Globus pallidus (tissue), 1 donor: ENCODE measurements around the gene SAE1.

Source experiments
- DNase-seq: peaks from one replicate; pipeline ENCODE4 v3.0.0-alpha.2; 2015; ENCODE audit warnings: low spot score

The SAE1 gene

DNA sequence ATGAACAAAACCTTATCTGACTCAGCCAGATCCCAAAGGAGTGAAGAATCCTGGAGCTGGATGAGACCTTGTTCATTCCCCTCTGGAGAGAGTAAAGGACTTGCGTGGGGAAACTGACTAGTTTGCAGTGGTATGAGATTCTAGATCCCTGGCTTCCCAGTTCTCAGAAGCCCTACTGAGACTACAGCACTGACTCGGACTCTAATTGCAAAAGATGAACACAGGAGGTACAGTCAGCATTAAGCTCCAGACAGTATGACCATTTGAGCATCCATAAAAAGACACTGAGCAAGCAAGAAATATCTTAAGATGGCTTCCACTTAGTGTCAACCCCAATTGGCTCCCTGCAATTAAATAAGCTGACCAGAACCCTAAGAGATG, 23.8 kb upstream of the SAE1 start:
- DNase-seq, result no peak

DNA sequence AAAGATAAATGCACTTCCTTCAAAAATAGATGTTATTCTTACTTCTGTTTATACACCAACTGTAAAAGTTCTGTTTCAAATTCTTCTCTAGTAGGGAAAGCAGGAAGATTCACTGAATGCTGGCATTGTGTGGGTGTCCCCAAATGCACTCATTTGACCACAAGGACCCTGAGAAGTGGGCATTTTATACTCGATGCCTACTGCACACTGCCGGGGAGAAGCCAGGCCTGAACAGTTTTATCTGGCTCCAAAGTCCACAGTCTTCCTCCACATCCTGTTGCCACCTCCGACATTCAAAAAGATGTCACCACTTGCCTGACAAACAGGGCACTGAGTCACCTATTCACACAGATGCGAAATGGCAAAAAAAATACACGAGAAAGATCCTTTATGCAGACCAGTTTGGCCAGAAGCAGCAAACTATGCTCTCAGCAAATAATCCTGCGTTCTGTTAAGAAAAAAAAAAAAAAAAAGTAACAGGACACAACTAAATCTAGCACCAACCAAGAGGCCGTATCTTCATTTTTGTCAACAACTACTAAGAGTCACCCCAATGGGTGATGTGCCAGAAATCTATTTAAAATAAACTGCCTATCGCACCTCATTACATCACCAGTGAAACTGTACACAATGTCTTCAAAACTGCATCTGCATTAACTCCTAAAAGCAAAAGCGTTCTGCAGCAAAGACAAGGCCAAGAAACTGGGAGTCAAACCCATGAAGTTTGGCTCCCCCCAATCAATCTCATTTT, 23.3 kb upstream of the SAE1 start:
- no peak for DNase-seq

DNA sequence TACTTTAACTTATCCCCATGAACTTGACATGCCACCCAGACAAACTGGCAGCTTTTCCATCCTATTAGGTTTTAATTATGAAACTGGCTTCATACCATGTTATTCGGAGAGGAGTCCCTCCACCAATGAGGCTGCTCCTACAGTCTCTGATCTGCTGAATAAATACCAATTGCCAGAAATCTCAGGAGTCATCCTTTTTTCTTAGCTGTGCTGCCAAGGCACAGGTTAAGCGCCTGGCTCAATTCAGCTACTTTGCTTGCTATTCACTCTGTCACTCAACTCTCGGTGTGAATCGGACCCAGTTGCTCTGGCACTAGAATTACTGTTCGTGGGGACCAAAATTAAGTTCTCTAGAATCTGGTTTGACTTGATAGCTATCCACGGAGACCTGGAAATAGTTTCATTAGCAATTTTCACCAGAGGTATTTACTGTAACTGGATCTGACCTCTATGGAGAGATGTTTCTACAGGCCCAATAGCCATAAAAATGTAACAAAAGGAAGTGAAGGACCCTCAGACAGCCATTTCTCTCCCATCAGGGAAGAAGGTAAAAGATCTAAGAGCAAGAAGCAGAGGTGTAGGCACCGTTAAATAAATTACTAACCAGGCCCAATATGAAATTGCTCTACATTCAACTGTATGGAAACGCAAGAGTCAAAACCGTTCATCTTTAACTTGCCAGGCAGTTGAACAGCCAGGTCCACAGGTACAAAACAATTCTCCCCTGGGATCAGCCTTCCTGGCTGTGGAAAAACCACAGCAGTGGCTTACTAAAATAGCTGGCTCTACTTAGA, 22.5 kb upstream of the SAE1 start:
- DNase-seq, result no peak

DNA sequence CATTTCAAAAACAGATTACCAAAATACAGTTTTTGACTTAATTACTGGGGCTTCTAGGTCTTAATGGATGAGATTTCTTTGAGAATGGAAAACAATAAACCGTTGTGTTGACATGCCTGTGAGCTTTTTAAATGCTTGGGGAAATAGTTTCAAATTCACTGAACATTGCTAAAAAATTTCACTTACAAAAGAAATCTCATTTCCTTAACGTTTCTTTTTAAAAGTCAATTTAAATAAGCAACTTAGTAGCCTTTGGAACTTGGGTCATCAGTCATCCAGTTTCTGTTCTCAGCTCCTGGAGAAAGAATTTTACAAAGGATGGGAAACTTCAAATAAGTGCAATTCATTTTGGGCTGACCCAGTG, 21.5 kb upstream of the SAE1 start:
- no peak for DNase-seq

DNA sequence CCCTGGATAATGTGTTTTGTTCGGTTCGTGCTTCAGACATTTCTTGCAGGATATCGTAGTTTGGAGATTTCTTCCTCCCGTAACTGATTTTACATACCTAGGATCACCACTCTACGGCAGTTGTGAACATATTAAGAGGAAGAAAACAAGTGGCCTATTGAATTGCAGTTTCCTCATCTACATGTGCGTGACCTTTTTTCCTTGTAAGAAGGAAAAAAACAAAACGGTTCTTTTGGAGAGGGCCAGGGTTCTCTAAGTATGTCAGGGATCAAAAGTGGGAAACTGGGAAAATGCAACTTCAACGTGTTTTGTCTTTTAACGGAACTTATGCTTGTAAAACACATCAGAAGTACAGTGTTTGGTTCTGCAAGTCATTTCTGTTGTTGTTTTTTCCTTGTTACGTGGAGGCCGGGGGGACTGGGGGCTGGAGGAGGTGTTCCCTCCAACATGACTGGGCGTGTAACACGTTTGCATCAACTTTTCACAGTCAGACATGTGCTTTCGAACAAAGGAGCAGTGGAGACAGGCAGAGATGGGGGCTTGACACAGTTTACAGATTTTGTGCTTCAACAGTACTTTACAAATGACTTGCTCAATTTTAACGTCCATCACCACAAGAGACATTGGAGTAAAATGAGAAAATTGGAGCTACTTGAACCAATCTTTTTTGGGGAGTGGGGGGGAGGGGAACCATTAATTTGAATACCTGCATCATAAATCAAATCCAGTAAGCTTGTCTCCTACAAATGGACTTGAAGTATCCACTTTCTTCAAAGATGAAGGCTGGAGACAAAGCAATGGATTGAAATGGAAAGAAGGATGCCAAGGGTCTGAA, 20.9 kb upstream of the SAE1 start:
- peak; percentile 70 for DNase-seq

DNA sequence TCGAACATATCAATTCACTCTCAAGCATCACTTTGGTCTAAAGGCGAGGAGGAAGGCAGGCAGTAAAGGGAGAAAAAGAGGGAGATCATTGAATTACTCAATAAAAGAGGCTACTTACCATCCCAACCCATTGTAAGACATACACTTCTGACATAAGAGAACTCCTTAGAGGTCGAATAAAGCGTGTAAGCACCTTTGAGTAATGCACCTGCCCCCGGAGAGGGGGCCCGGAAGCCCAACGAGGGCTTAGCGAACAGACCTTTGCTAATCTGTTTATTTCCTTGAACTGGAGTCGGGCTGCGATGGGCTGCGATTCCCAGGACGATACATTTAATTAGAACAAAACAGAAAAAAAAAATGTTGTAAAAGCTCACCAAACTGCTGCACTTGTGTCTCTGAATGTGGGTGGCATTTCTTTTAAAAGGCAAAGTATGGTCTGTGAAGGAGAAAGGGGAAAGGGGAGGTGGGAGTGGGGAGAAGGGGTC, 20.1 kb upstream of the SAE1 start:
- no peak for DNase-seq

DNA sequence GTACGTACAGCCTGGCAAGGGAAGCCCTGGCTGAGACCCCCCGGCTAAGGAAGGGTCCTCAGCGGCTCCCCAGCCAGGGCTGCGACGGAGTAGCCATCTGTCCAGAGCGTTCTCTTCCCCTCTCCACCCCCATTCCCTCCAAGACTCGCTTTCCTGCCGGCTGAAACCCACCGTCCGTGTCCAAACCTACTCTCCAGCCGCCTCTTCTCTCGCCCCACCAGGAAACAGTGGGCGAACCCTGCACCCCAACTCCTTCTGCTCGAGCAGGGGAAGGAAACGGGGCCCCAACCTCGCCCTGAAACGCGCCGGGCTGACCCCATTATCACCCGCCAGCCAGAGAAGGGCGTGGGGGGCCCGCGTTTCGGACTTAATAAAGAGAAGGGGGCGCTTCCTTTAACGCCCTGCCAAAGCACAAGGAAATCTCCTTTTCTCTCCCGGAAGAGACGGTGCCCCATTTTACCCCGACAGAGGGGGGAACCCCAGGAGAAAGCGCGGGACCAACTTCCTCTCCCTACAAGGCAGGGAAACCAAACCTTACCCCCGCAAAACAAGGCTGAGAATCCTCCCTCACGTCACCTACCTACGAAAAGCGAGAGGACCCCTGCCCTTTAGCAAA, 19.5 kb upstream of the SAE1 start:
- DNase-seq, result no peak

DNA sequence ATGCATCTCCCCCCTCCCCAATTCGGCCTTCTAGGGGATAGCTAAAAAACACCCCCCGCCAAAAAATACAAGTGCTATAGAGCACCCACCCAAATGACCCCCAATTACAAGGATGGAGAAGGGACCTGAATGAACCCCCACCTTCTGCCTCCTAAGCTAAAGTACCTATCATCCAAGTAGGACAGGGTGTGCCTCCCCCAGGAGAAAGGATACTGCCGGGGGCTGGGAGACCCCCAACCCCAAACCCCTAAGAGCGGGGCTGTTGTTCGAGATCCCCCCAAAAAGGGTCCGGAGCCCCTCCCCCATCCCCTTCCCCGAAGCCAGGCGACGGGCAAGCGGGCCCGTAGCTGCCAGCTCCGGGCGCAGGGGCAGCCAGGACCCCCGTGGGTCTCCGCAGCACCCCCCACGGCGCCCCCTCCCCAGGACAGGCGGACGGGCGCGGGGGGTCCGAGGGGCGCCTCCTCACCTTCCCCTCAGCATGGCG, 18.9 kb upstream of the SAE1 start:
- DNase-seq, result no peak

DNA sequence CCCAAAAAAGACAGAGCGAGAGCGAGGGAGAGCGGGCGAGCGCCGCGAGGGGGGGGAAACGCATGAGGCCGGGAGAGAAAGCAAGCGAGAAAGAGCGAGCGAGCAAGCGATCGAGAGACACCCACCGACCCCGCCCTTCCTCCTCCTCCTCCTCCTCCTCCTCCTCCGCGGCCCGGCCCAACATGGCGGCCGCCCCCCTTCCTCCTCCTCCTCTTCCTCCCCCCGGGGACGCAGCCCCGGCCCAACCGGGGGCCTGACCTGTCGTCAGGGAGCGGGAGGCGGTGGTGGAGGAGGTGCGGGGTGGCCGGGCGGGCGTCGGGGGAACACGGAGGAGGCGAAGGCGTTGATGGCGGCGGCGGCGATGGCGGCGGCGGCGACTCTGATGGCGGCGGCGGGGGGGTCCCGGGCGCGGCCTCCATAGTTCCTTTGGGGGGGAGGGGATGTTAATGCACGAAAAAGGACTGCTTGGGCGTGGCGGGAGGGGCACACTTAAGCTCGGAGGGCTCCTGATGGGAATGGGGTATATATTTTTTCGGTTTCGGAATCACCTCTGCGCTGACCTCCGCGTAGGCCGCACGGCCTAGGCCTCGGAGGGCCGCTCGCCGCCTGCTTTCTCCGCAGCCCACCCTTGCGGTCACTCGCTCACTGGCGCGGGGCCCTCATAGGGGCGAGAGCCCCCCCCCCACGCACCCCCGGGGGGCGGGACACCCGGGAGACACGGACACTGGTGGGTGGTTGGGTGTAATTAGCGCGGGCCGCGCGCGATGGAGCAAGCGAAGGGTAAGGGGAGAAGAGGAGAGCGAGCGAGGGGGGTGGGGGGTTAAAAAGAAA, 18.3 kb upstream of the SAE1 start:
- DNase-seq, result peak; percentile 87

DNA sequence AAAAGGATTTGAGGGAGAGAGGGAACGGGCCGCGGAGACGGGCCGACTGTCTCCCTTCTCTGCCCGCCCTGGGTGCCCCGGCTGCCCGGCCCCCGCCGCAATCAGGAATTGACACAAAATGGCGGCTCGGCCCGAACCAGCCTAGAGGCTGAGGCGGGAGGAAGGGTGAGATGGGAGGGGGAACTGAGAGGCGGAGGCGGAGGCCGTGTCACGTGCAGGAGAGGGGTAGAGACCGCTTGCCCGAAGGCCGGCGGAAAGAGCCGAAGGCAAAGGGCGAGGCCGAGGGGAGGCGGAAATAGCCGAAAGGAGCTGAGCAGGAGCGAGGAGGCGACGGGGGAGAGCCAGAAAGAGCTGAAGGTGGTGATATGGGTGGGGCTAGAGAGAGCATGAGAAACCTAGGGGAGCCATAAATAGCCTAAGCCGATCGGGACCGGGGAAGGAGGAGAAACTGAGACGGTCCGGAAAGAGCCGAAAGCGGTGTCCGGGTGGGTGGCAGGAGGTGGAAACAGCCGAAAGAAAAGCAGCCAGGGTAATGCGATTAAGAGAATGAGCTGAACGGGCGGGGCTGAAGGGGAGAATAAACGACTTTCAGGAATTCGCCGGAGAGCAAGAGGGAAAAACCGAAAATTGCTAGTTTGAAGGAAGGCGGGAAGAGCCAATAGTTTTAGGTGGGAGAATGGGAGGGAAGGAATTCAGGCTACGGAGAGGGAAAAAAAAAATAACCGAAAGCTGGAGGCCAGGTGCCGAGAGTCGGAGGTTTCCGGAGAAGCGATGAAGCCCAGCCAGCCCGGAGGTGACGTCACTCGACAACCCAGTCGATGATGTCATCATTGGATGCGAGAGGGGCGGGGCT, 17.4 kb upstream of the SAE1 start, which contains the start of gene ZC3H4:
Gene ZC3H4 (minus strand): TSS at position 780 of the 853 bp plus-strand sequence. CDS start 1,192 bp downstream, outside the sequence.
- DNase-seq, result peak; percentile 98

DNA sequence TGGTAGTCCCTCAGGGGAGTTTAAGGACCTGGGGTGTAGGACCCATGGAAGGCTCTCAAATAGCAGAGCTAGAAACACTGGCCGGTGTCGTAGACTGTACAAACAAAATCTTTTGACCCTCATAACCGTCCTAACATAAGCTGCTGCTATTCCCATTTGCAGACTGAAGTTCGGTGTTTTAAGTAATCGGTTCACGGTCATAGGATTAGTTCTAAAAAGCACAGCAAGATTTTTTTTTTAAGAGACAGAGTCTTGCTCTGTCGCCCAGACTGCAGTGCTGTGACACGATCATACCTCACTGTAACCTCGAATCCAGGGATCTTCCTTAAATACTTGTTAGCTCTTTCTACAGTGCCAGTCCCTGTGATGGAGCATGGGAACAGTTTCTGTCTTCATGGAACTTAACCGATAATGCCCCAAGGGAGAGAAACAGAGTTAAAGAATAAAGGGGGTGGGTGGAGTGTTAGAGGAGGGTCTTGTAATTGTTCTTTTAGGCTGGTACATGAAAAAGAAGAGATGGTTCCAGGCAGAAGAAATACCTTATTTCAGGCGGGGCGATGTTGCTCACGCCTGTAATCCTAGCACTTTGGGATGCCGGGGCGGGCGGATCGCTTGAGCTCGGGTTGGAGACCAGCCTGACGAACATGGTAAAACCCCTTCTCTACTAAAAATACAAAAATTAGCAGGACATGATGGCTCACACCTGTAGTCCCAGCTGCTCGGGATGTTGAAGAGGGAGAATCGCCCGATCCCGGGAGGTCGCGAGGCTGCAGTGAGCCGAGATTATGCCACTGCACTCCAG, 16.6 kb upstream of the SAE1 start:
- DNase-seq, result no peak

DNA sequence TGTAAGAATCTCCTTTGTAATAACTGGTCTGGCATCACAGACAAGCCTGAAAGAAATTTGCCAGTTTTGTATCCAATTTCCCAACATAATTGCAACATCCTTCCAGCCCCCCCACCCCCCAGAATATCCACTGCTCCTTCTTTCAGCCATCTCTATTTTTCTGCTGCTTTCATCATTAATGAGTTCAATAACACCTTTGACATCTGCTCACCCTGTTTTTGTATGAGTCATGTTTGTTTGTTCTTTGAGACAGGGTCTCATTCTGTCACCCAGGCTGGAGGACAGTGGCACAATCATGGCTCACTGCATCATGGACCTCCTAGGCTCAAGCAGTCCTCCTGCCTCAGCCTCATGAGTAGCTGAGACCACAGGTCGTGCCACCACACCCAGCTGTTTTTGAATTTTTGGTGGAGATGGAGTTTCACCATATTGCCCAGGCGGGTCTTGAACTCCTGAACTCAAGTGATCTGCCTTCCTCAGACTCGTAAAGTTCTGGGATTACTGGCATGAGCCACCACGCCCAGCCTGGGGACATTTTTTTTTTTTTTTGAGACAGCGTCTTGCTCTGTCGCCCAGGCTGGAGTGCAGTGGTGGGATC, 10.1 kb upstream of the SAE1 start:
- DNase-seq, result no peak

DNA sequence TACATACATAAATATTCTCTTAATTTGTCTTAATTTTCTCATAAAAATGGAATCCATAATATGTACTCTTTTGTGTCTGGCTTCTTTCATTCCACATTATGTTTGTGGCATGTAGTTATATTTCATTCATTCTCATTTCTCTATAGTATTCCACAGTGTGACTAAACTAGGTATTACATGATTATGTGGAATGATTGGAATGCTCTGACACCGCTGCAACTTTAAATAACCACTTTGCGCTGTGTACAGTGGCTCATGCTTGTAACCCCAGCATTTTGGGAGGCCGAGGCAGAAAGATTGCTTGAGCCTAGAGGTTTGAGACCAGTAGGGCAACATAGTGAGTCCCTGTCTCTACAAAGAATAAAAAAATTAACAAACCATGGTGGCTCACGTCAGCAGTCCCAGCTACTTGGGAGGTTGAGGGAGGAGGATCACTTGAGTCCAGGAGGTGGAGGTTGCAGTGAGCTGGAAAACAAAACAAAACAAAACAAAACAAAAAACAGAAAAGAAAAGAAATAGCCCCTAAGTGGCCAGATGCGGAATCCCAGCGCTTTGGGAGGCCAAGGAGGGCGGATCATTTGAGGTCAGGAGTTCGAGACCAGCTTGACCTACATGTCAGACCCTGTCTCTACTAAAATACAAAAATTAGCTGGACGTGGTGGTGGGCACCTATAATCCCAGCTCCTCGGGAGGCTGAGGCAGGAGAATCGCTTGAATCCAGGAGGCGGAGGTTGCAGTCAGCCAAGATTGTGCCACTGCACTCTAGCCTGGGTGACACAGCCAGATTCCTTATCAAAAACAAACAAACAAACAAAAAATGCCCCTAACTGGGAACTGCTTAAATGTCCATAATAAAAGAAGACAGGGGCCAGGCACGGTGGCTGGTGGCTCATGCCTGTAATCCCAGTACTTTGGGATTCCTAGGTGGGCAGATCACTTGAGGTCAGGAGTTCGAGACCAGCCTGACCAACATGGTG, 8.0 kb upstream of the SAE1 start:
- no peak for DNase-seq

DNA sequence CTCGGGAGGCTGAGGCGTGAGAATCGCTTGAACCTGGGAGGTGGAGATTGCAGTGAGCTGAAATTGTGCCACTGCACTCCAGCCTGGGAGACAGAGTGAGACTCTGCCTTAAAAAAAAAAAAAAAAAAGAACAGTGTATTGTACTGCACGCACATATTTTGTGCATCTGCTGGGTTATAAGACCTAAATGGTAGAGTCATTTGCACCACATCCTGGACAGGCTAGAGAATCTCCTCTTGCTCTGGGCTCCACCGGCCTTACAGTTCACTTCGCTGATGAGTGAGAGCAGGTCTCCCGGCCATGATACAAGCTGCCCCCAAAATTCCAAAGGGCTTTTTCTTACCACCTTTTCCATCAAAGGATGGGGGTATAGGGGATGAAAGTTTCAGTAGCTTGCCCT, 7.2 kb upstream of the SAE1 start:
- no peak for DNase-seq

DNA sequence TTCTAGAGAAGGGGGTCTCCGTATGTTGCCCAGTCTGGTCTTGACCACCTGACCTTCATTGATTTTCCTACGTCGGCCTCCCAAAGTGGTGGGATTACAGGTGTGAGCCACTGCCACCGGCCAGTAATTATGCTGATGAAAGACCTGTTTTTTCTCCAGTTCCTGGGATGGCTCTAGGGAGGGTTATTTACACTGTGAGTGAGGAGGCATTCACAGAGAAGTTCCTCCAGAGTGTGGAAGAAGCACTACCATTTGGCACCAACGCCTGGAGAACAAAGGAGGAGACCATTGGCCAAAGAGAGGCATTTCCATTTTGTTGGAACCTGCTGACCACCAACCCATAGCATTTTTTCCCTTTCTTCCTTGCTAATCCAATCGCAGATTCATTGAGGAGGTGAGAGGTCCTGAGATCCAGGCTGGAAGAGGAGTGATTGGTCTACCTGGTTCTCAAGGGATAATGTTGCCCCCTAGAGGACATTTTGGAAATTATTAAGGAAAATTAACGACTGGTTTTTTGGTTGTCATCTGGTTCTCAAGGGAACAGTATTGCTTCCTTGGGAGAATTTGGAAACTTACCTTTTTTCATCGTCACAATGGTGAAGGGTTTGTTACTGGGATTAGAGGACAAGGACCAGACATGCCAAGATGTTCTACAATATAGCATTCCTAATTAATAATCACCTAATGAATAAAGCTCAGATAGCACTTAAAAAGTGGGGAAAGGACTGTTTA, 5.5 kb upstream of the SAE1 start:
- DNase-seq, result peak; percentile 69

DNA sequence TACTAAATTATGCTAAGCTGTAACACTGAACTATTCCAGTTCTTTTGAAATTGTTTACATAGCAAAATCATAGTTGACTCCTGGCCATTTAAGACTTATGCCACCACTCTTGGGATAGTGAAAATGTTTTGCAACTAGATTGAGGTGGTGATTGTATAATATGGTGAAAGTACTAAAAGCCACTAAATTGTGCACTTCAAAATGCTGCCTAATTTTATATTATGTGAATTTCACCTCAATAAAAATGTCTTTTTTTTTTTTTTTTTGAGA, 5.0 kb upstream of the SAE1 start:
- DNase-seq, result no peak

DNA sequence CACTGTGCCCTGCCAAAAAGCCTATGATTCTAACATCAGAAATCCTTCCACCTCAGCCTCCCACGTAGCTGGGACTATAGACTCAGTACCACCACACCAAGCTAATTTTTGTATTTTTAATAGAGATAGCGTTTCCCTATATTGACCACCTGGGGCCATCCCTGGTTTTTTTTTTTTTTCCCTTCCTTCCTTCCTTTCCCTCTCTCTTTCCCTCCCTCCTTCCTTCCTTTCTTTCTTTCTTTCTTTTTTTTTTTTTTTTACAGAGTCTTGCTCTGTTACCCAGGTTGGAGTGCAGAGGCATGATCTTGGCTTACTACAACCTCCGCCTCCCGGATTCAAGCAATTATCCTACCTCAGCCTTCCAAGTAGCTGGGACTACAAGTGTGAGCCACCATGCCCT, 1.1 kb upstream of the SAE1 start:
- no peak for DNase-seq
